ENCODE results near the gene ZNF213. TPM values are rescaled to one million over a fixed set of nuclear protein-coding genes. Genes with fewer than 3 reads are reported as not detected.

ZNF213 gene
- total and polyA plus RNA-seq, 2 experiments from 2014 or later: 2.9 to 10.4 TPM

GRCh38 chr16:3187798-3188674 lies 53.2 kb downstream of the ZNF213 start, which contains the start of gene OR1F1:
OR1F1 (plus strand) TSS chr16:3188204.
- Mint-ChIP-seq H3K4me1 (peaks cover 16% of the 10 kb centered on the region), H3K36me3 (ENCODE audit: low read depth) (peaks cover 8% of the 10 kb centered on the region; the same call in 2 of the 3 replicates), H3K4me3 (peak within 1 kb of the TSS; percentile 97), H3K27ac (peak within 1 kb of the TSS; percentile 45), H3K27me3 (ENCODE audit: insufficient read depth, low read depth, poor library complexity) (peaks cover 64% of the 10 kb centered on the region), H3K9me3 (peaks cover 32% of the 10 kb centered on the region)
- H3K4me2 ChIP-seq: peak within 1 kb of the TSS; percentile 86
- DNase-seq (ENCODE audit: low spot score) (peak; percentile 81), ATAC-seq (peak; percentile 7)
- 0 out of 2 replicates have a peak, but pooled peaks cover 8% of the 10 kb centered on the region for H3F3A ChIP-seq (replicated peaks; ENCODE audit: low read depth)
- no peaks in the 10 kb centered on the region for H3K36me3 ChIP-seq (ENCODE audit: insufficient read depth)
- no peaks in the 10 kb centered on the region; the same call in 1 of the 2 replicates for H4K20me1 ChIP-seq (replicated peaks; ENCODE audit: insufficient read depth)
- H3K9me2 ChIP-seq (ENCODE audit: insufficient read depth): no peaks in the 10 kb centered on the region
- peak within 1 kb of the TSS; percentile 98 for H2AFZ ChIP-seq
- H3K4me1 ChIP-seq (ENCODE audit: insufficient read depth): peaks cover 12% of the 10 kb centered on the region
- H3K4me3 ChIP-seq: peak within 1 kb of the TSS; percentile 99
- peaks cover 25% of the 10 kb centered on the region for H3K27me3 ChIP-seq (ENCODE audit: insufficient read depth)
- H3K79me2 ChIP-seq (replicated peaks; ENCODE audit: insufficient read depth): no peaks in the 10 kb centered on the region
- peak within 1 kb of the TSS; percentile 32; the same call in 1 of the 2 replicates for H3K27ac ChIP-seq (ENCODE audit: low read depth)
- no peak for TF ChIP-seq JUNB (IDR thresholded peaks at IDR 0.05; ENCODE audit: unreplicated experiment)
- peak; percentile 16; the same call in 1 of the 2 replicates for TF ChIP-seq POLR2AphosphoS5 (IDR thresholded peaks at IDR 0.05; ENCODE audit: low read depth)
- peak; percentile 69; the same call in 1 of the 2 replicates for TF ChIP-seq CREB1 (CRISPR knock-in tag; IDR thresholded peaks at IDR 0.05; ENCODE audit: low read depth)

- no peak overlapping the region for H3K27ac ChIP-seq (ENCODE audit: low read depth)
- Mint-ChIP-seq H3K9me3 (peaks cover 31% of the 10 kb centered on the region), H3K27ac (no peak overlapping the region), H3K4me3 (peak overlapping the region; percentile 97), H3K36me3 (ENCODE audit: low read depth) (peaks cover 8% of the 10 kb centered on the region; the same call in 2 of the 3 replicates), H3K4me1 (peaks cover 16% of the 10 kb centered on the region), H3K27me3 (ENCODE audit: insufficient read depth, low read depth, poor library complexity) (peaks cover 58% of the 10 kb centered on the region)
- H3K9me2 ChIP-seq (ENCODE audit: insufficient read depth): no peaks in the 10 kb centered on the region
- H3K36me3 ChIP-seq (ENCODE audit: insufficient read depth): no peaks in the 10 kb centered on the region
- H3K27me3 ChIP-seq (ENCODE audit: insufficient read depth): peaks cover 19% of the 10 kb centered on the region
- peaks cover 12% of the 10 kb centered on the region for H3K4me1 ChIP-seq (ENCODE audit: insufficient read depth)
- peak overlapping the region; percentile 98 for H2AFZ ChIP-seq
- TF ChIP-seq ETS1 (IDR thresholded peaks at IDR 0.05): no peak
- TF ChIP-seq POLR2AphosphoS5 (IDR thresholded peaks at IDR 0.05; ENCODE audit: low read depth): peak; percentile 2; the same call in 1 of the 2 replicates
- DNase-seq (ENCODE audit: low spot score): no peak
- H3K79me2 ChIP-seq (replicated peaks; ENCODE audit: insufficient read depth): no peaks in the 10 kb centered on the region
- 0 out of 2 replicates have a peak, but pooled peaks cover 8% of the 10 kb centered on the region for H3F3A ChIP-seq (replicated peaks; ENCODE audit: low read depth)
- H3K4me3 ChIP-seq: peak overlapping the region; percentile 99
- no peaks in the 10 kb centered on the region; the same call in 1 of the 2 replicates for H4K20me1 ChIP-seq (replicated peaks; ENCODE audit: insufficient read depth)
- no peak; the same call in 2 of the 3 replicates for ATAC-seq
- H3K4me2 ChIP-seq: peak overlapping the region; percentile 86
Observed at GRCh38 chr16:3188675-3188924, 53.8 kb downstream of the ZNF213 start.

DNA sequence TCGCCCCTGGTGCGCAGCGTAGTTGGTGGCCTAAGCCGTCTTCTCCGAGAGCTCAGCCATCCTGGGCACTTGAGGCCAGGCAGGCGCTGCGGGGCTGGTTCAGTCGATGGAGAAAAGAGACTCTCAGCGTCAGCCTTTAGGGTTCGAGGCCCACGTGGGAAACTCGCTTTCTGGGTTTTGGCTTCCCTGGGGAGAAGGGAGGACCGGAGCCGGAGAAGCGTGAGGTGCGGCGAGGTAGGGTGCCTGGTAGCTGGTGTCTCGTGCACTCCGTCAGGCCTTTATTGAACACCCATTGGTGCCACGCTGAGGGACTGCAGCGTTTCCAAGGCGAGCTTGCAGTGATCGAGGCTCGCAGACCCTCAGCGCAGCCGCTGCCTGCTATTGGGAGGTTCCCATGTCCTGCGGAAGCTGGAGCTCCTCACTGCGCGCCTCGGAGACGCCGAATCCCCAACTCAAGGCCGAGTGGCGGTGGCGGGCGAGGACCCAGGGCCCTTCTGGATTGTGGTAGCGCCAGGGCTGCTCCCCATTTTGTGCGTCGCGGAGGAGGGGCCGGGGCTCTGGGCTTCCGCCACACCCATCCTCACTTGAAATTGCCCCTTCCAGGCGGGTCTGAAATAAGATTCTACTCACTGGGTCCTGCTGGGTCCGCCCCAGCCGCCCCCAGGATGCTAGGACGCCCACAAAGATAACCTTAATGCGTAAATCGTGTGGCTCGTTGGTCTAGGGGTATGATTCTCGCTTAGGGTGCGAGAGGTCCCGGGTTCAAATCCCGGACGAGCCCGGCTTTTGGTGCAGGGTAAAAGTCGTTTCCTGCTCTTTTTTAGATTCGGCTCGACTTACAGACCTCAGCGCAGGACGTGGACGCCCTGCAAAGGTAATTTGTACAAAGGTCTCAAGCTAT lies 54.3 kb downstream of the ZNF213 start:
- Mint-ChIP-seq H3K27me3 (ENCODE audit: insufficient read depth, low read depth, poor library complexity) (peaks cover 53% of the 10 kb centered on the region), H3K36me3 (ENCODE audit: low read depth) (peaks cover 5% of the 10 kb centered on the region; the same call in 2 of the 3 replicates), H3K9me3 (peaks cover 28% of the 10 kb centered on the region), H3K27ac (peak overlapping the region; percentile 81), H3K4me3 (peak overlapping the region; percentile 97), H3K4me1 (peaks cover 16% of the 10 kb centered on the region)
- H3K27me3 ChIP-seq (ENCODE audit: insufficient read depth): peaks cover 17% of the 10 kb centered on the region
- TF ChIP-seq NANOG (IDR thresholded peaks at IDR 0.05; ENCODE audit: borderline replicate concordance) (no peak), CREB1 (CRISPR knock-in tag; IDR thresholded peaks at IDR 0.05; ENCODE audit: low read depth) (peak; percentile 61), ETS1 (IDR thresholded peaks at IDR 0.05) (no peak)
- H3K4me3 ChIP-seq: peak overlapping the region; percentile 99
- 0 out of 2 replicates have a peak, but pooled peaks cover 8% of the 10 kb centered on the region for H3F3A ChIP-seq (replicated peaks; ENCODE audit: low read depth)
- peaks cover 12% of the 10 kb centered on the region for H3K4me1 ChIP-seq (ENCODE audit: insufficient read depth)
- no peaks in the 10 kb centered on the region for H3K9me2 ChIP-seq (ENCODE audit: insufficient read depth)
- no peaks in the 10 kb centered on the region for H3K79me2 ChIP-seq (replicated peaks; ENCODE audit: insufficient read depth)
- H4K20me1 ChIP-seq (replicated peaks; ENCODE audit: insufficient read depth): no peaks in the 10 kb centered on the region; the same call in 1 of the 2 replicates
- H3K27ac ChIP-seq (ENCODE audit: low read depth): no peak overlapping the region
- peak overlapping the region; percentile 86 for H3K4me2 ChIP-seq
- DNase-seq (ENCODE audit: low spot score): peak; percentile 85
- H2AFZ ChIP-seq: peak overlapping the region; percentile 98
- ATAC-seq: peak; percentile 31
- no peaks in the 10 kb centered on the region for H3K36me3 ChIP-seq (ENCODE audit: insufficient read depth)
